ENCODE measurements around the gene NPAS4. TPM values are rescaled to one million over a fixed set of nuclear protein-coding genes. Genes with fewer than 3 reads are reported as not detected.

NPAS4 gene
- total and polyA plus RNA-seq, 2 experiments from 2014 or later: not detected

DNA sequence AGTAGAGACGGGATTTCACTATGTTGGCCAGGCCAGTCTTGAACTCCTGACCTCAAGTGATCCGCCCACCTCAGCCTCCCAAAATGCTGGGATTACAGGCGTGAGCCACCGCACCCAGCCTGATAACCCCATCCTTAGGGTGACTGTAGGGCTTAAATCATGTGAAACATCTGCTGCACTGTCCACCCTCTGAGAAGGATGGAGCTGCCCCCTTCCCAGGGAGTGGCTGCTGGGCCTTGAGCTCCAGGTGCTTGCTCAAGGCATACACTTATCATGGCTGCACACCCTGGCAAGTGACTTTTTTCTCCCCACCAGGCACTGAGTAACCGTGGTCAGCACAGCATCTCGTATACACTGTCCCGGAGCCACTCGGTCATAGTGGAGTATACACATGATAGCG, 51.2 kb downstream of the NPAS4 start:
- Histone ChIP-seq H3K9me3 (ENCODE audit: low read depth) (no peaks in the 10 kb centered on the region), H3K79me2 (ENCODE audit: insufficient read depth) (no peaks in the 10 kb centered on the region), H3K27me3 (replicated peaks; ENCODE audit: insufficient read depth) (no peaks in the 10 kb centered on the region), H3K36me3 (ENCODE audit: low read depth) (no peaks in the 10 kb centered on the region), H3K9ac (no peak overlapping the region), H3K27ac (no peak overlapping the region), H3K4me1 (ENCODE audit: insufficient read depth) (no peaks in the 10 kb centered on the region), H3F3A (ENCODE audit: insufficient read depth) (no peaks in the 10 kb centered on the region), H4K20me1 (ENCODE audit: insufficient read depth) (no peaks in the 10 kb centered on the region), H3K9me2 (ENCODE audit: insufficient read depth) (no peaks in the 10 kb centered on the region), H2AFZ (no peak overlapping the region), H3K4me2 (ENCODE audit: unreplicated experiment) (no peak overlapping the region), H3K4me3 (no peak overlapping the region)
- in situ Hi-C loops (cut with MboI): no loop called here
- no peak for TF ChIP-seq EZH2 (IDR thresholded peaks at IDR 0.05; ENCODE audit: insufficient read depth, poor library complexity, severe bottlenecking)
- TF ChIP-seq EZH2phosphoT487 (IDR thresholded peaks at IDR 0.05; ENCODE audit: insufficient read depth, low read depth): no peak
- 97 to 98% methylated on average over 8 to 9 of the region's 9 CpGs for WGBS, 2 experiments (ENCODE audit: low coverage in 1 of 2, low lambda C conversion rate in 2 of 2, missing lambda C conversion rate in 2 of 2)
- DNase-seq: no peak

DNA sequence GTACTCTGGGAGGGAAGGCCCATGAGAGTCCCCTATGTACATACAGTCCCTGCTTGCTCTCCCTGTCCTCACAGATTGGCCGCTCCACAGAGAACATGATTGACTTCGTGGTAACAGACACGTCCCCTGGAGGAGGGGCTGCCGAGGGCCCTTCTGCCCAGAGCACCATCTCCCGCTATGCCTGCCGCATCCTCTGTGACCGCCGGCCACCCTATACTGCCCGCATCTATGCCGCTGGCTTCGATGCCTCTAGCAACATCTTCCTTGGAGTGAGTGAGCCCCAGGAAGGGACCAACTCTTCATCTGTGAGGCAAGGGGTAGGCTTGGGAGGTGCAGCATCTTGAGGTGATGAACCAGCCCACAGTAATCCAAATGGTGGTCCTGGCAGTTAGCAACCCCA, 52.3 kb downstream of the NPAS4 start:
- Histone ChIP-seq H4K20me1 (ENCODE audit: insufficient read depth) (no peaks in the 10 kb centered on the region), H3K9me3 (ENCODE audit: low read depth) (no peaks in the 10 kb centered on the region), H3K9ac (no peak overlapping the region), H3K27me3 (replicated peaks; ENCODE audit: insufficient read depth) (no peaks in the 10 kb centered on the region), H3K4me1 (ENCODE audit: insufficient read depth) (no peaks in the 10 kb centered on the region), H3K36me3 (ENCODE audit: low read depth) (no peaks in the 10 kb centered on the region), H3K9me2 (ENCODE audit: insufficient read depth) (no peaks in the 10 kb centered on the region), H3K27ac (no peak overlapping the region), H3F3A (ENCODE audit: insufficient read depth) (no peaks in the 10 kb centered on the region), H3K79me2 (ENCODE audit: insufficient read depth) (no peaks in the 10 kb centered on the region), H3K4me2 (ENCODE audit: unreplicated experiment) (no peak overlapping the region), H2AFZ (no peak overlapping the region), H3K4me3 (no peak overlapping the region)
- TF ChIP-seq EZH2phosphoT487 (IDR thresholded peaks at IDR 0.05; ENCODE audit: insufficient read depth, low read depth) (no peak), EZH2 (IDR thresholded peaks at IDR 0.05; ENCODE audit: insufficient read depth, poor library complexity, severe bottlenecking) (no peak)
- in situ Hi-C loops (cut with MboI): no loop called here
- 81 to 83% methylated on average over 11 of the region's 11 CpGs for WGBS, 2 experiments (ENCODE audit: low coverage in 1 of 2, low lambda C conversion rate in 2 of 2, missing lambda C conversion rate in 2 of 2)
- no peak for DNase-seq

DNA sequence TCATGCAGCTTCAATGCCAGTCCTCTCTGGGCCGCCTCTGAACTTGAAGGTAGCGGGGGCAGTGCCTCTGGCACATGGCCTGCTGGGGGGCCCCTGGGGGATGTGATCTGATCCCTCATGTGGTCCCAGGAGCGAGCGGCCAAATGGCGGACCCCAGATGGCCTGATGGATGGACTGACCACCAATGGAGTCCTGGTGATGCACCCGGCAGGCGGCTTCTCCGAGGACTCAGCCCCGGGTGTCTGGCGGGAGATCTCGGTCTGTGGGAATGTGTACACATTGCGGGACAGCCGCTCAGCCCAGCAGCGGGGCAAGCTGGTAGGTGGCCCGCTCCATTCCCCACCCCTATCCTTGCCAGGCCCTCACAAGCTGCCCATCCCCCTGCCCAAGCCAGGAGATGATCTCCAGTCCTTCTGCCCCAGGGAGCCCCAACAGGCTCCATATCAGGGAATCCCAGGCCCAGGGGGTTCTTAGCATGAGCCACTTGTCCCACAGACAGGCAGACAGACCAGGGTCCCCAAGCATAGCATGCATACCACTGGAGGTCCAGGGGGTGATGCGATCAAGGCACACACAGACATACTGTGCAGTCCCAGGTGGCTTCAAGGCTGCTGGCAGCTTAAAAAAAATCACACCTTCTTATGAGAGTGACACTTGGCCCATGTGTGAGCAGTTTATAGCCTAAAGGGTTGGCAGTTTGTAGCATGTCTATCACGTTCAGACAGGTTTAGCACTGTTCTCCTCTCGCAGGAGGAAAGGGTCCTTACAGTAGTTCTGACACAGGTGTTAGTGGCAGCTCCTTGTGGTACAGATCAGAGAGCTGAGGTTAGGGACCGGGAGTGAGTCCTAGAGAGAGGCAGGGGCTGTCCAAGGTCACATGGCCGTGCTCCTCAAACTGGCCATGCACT, 53.0 kb downstream of the NPAS4 start:
- Histone ChIP-seq H3K4me2 (ENCODE audit: unreplicated experiment) (no peak overlapping the region), H3K36me3 (ENCODE audit: low read depth) (no peaks in the 10 kb centered on the region), H4K20me1 (ENCODE audit: insufficient read depth) (no peaks in the 10 kb centered on the region), H3K9me2 (ENCODE audit: insufficient read depth) (no peaks in the 10 kb centered on the region), H3K4me3 (no peak overlapping the region), H3K9ac (no peak overlapping the region), H3K9me3 (ENCODE audit: low read depth) (no peaks in the 10 kb centered on the region), H2AFZ (no peak overlapping the region), H3K79me2 (ENCODE audit: insufficient read depth) (peaks cover 6% of the 10 kb centered on the region), H3F3A (ENCODE audit: insufficient read depth) (no peaks in the 10 kb centered on the region), H3K27me3 (replicated peaks; ENCODE audit: insufficient read depth) (no peaks in the 10 kb centered on the region), H3K27ac (no peak overlapping the region), H3K4me1 (ENCODE audit: insufficient read depth) (0 out of 2 replicates have a peak, but pooled peaks cover 4% of the 10 kb centered on the region)
- DNase-seq: no peak
- in situ Hi-C loops (cut with MboI): no loop called here
- WGBS, 2 experiments (ENCODE audit: low coverage in 1 of 2, low lambda C conversion rate in 2 of 2, missing lambda C conversion rate in 2 of 2): 82 to 84% methylated on average over 19 to 20 of the region's 20 CpGs
- TF ChIP-seq EZH2 (IDR thresholded peaks at IDR 0.05; ENCODE audit: insufficient read depth, poor library complexity, severe bottlenecking) (no peak), EZH2phosphoT487 (IDR thresholded peaks at IDR 0.05; ENCODE audit: insufficient read depth, low read depth) (no peak)

DNA sequence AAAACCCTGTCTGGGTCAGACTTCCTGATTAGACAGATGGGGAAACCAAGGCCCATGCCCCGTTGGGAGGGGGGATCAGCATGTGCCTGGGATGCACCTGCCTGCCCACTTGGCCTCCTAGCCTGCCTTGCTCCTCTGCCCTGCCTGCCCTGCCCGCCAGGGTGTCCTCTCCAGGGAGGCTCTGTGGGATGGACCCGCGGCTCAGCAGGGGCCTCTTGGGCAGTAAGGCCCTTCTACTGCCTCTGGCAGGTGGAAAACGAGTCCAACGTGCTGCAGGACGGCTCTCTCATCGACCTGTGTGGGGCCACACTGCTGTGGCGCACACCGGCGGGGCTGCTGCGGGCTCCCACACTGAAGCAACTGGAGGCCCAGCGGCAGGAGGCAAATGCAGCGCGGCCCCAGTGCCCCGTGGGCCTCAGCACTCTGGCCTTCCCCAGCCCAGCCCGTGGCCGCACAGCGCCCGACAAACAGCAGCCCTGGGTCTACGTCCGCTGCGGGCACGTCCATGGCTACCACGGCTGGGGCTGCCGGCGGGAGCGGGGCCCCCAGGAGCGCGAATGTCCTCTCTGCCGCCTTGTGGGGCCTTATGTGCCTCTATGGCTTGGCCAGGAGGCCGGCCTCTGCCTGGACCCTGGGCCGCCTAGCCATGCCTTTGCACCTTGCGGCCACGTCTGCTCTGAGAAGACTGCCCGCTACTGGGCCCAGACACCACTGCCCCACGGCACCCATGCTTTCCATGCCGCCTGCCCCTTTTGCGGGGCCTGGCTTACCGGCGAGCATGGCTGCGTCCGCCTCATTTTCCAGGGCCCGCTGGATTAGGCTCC, 54.7 kb downstream of the NPAS4 start:
- DNase-seq: no peak
- H3F3A ChIP-seq (ENCODE audit: insufficient read depth): no peaks in the 10 kb centered on the region
- H3K9ac ChIP-seq: no peak overlapping the region
- no peak overlapping the region for H3K27ac ChIP-seq
- H3K4me3 ChIP-seq: no peak overlapping the region
- H2AFZ ChIP-seq: no peak overlapping the region
- H4K20me1 ChIP-seq (ENCODE audit: insufficient read depth): no peaks in the 10 kb centered on the region
- H3K79me2 ChIP-seq (ENCODE audit: insufficient read depth): peaks cover 14% of the 10 kb centered on the region
- no peak overlapping the region for H3K4me2 ChIP-seq (ENCODE audit: unreplicated experiment)
- H3K36me3 ChIP-seq (ENCODE audit: low read depth): no peaks in the 10 kb centered on the region
- H3K9me2 ChIP-seq (ENCODE audit: insufficient read depth): no peaks in the 10 kb centered on the region
- H3K27me3 ChIP-seq (replicated peaks; ENCODE audit: insufficient read depth): no peaks in the 10 kb centered on the region
- no peaks in the 10 kb centered on the region for H3K9me3 ChIP-seq (ENCODE audit: low read depth)
- WGBS, 2 experiments (ENCODE audit: low coverage in 1 of 2, low lambda C conversion rate in 2 of 2, missing lambda C conversion rate in 2 of 2): 93% methylated on average over 32 to 36 of the region's 44 CpGs
- no peak for TF ChIP-seq EZH2phosphoT487 (IDR thresholded peaks at IDR 0.05; ENCODE audit: insufficient read depth, low read depth)
- H3K4me1 ChIP-seq (ENCODE audit: insufficient read depth): 0 out of 2 replicates have a peak, but pooled peaks cover 8% of the 10 kb centered on the region
- in situ Hi-C loops (cut with MboI): no loop called here

Small RNA genes lying within 50 kb of the gene (small RNA-seq; reads per million reads assigned to genes)
- gene RF00017 (ENCODE audit: low read depth, low replicate concordance) (not detected), gene RF00416 (ENCODE audit: low read depth, low replicate concordance) (not detected), gene RNU1-84P (ENCODE audit: low read depth, low replicate concordance) (not detected)

Other genes with a start within 250 kb of the NPAS4 start
- 21.9 and 25.5 TPM in 2 replicates for gene KLC2, start 163.3 kb upstream of the NPAS4 start, total RNA-seq (2014; rRNA removed; shearing (Covaris generic))
- gene KLC2, start 163.3 kb upstream of the NPAS4 start, polyA plus RNA-seq (2016; fragmentation: Nextera tagmentation; extraction: Ambion mirVana): 17.1 and 19.7 TPM in 2 replicates
- gene RAB1B, start 152.4 kb upstream of the NPAS4 start, total RNA-seq (2014; rRNA removed; shearing (Covaris generic)): 146 and 151 TPM in 2 replicates
- gene RAB1B, start 152.4 kb upstream of the NPAS4 start, polyA plus RNA-seq (2016; fragmentation: Nextera tagmentation; extraction: Ambion mirVana): 86.7 and 92.1 TPM in 2 replicates
- gene CNIH2, start 142.9 kb upstream of the NPAS4 start, total RNA-seq (2014; rRNA removed; shearing (Covaris generic)): 1.4 TPM in 1 of 2 replicates, not detected in the other
- gene CNIH2, start 142.9 kb upstream of the NPAS4 start, polyA plus RNA-seq (2016; fragmentation: Nextera tagmentation; extraction: Ambion mirVana): 0.39 and 0.50 TPM in 2 replicates
- 193 and 222 TPM in 2 replicates for gene YIF1A, start 131.9 kb upstream of the NPAS4 start, total RNA-seq (2014; rRNA removed; shearing (Covaris generic))
- 259 and 284 TPM in 2 replicates for gene YIF1A, start 131.9 kb upstream of the NPAS4 start, polyA plus RNA-seq (2016; fragmentation: Nextera tagmentation; extraction: Ambion mirVana)
- gene TMEM151A, start 129.1 kb upstream of the NPAS4 start, total RNA-seq (2014; rRNA removed; shearing (Covaris generic)): 0.54 TPM in 1 of 2 replicates, not detected in the other
- 0.19 and 0.33 TPM in 2 replicates for gene TMEM151A, start 129.1 kb upstream of the NPAS4 start, polyA plus RNA-seq (2016; fragmentation: Nextera tagmentation; extraction: Ambion mirVana)
- gene CD248, start 104.0 kb upstream of the NPAS4 start, total RNA-seq (2014; rRNA removed; shearing (Covaris generic)): 212 and 230 TPM in 2 replicates
- 616 and 629 TPM in 2 replicates for gene CD248, start 104.0 kb upstream of the NPAS4 start, polyA plus RNA-seq (2016; fragmentation: Nextera tagmentation; extraction: Ambion mirVana)
- gene RIN1, start 84.6 kb upstream of the NPAS4 start, total RNA-seq (2014; rRNA removed; shearing (Covaris generic)): 37.7 and 44.0 TPM in 2 replicates
- gene RIN1, start 84.6 kb upstream of the NPAS4 start, polyA plus RNA-seq (2016; fragmentation: Nextera tagmentation; extraction: Ambion mirVana): 16.8 and 19.1 TPM in 2 replicates
- gene BRMS1, start 75.9 kb upstream of the NPAS4 start, total RNA-seq (2014; rRNA removed; shearing (Covaris generic)): 48.7 and 65.9 TPM in 2 replicates
- 45.9 and 46.2 TPM in 2 replicates for gene BRMS1, start 75.9 kb upstream of the NPAS4 start, polyA plus RNA-seq (2016; fragmentation: Nextera tagmentation; extraction: Ambion mirVana)
- 32.0 and 45.3 TPM in 2 replicates for gene B4GAT1, start 73.4 kb upstream of the NPAS4 start, total RNA-seq (2014; rRNA removed; shearing (Covaris generic))
- 23.9 and 26.0 TPM in 2 replicates for gene B4GAT1, start 73.4 kb upstream of the NPAS4 start, polyA plus RNA-seq (2016; fragmentation: Nextera tagmentation; extraction: Ambion mirVana)
- not detected in 2 replicates for gene SLC29A2, start 49.3 kb upstream of the NPAS4 start, total RNA-seq (2014; rRNA removed; shearing (Covaris generic))
- gene SLC29A2, start 49.3 kb upstream of the NPAS4 start, polyA plus RNA-seq (2016; fragmentation: Nextera tagmentation; extraction: Ambion mirVana): not detected in 2 replicates
- gene MRPL11, start 17.8 kb downstream of the NPAS4 start, total RNA-seq (2014; rRNA removed; shearing (Covaris generic)): 36.7 and 53.5 TPM in 2 replicates
- 75.7 and 76.6 TPM in 2 replicates for gene MRPL11, start 17.8 kb downstream of the NPAS4 start, polyA plus RNA-seq (2016; fragmentation: Nextera tagmentation; extraction: Ambion mirVana)
- 8.1 and 10.5 TPM in 2 replicates for gene PELI3, start 45.9 kb downstream of the NPAS4 start, total RNA-seq (2014; rRNA removed; shearing (Covaris generic))
- 5.3 and 5.8 TPM in 2 replicates for gene PELI3, start 45.9 kb downstream of the NPAS4 start, polyA plus RNA-seq (2016; fragmentation: Nextera tagmentation; extraction: Ambion mirVana)
- 50.8 and 64.1 TPM in 2 replicates for gene DPP3, start 59.4 kb downstream of the NPAS4 start, total RNA-seq (2014; rRNA removed; shearing (Covaris generic))
- 33.5 and 34.7 TPM in 2 replicates for gene DPP3, start 59.4 kb downstream of the NPAS4 start, polyA plus RNA-seq (2016; fragmentation: Nextera tagmentation; extraction: Ambion mirVana)
- 39.1 and 58.8 TPM in 2 replicates for gene BBS1, start 89.6 kb downstream of the NPAS4 start, total RNA-seq (2014; rRNA removed; shearing (Covaris generic))
- gene BBS1, start 89.6 kb downstream of the NPAS4 start, polyA plus RNA-seq (2016; fragmentation: Nextera tagmentation; extraction: Ambion mirVana): 20.2 and 23.0 TPM in 2 replicates
- gene ZDHHC24, start 125.0 kb downstream of the NPAS4 start, total RNA-seq (2014; rRNA removed; shearing (Covaris generic)): 20.8 and 27.3 TPM in 2 replicates
- gene ZDHHC24, start 125.0 kb downstream of the NPAS4 start, polyA plus RNA-seq (2016; fragmentation: Nextera tagmentation; extraction: Ambion mirVana): 22.3 and 23.5 TPM in 2 replicates
- gene ACTN3, start 125.9 kb downstream of the NPAS4 start, total RNA-seq (2014; rRNA removed; shearing (Covaris generic)): not detected in 2 replicates
- gene ACTN3, start 125.9 kb downstream of the NPAS4 start, polyA plus RNA-seq (2016; fragmentation: Nextera tagmentation; extraction: Ambion mirVana): not detected in 2 replicates
- 67.7 and 72.6 TPM in 2 replicates for gene CTSF, start 147.6 kb downstream of the NPAS4 start, total RNA-seq (2014; rRNA removed; shearing (Covaris generic))
- 53.6 and 59.2 TPM in 2 replicates for gene CTSF, start 147.6 kb downstream of the NPAS4 start, polyA plus RNA-seq (2016; fragmentation: Nextera tagmentation; extraction: Ambion mirVana)
- gene CCDC87, start 172.0 kb downstream of the NPAS4 start, total RNA-seq (2014; rRNA removed; shearing (Covaris generic)): 0.11 and 0.13 TPM in 2 replicates
- gene CCDC87, start 172.0 kb downstream of the NPAS4 start, polyA plus RNA-seq (2016; fragmentation: Nextera tagmentation; extraction: Ambion mirVana): 0.39 and 0.40 TPM in 2 replicates
- gene CCS, start 172.2 kb downstream of the NPAS4 start, total RNA-seq (2014; rRNA removed; shearing (Covaris generic)): 28.0 and 29.5 TPM in 2 replicates
- gene CCS, start 172.2 kb downstream of the NPAS4 start, polyA plus RNA-seq (2016; fragmentation: Nextera tagmentation; extraction: Ambion mirVana): 44.1 and 44.2 TPM in 2 replicates
- 23.5 and 28.4 TPM in 2 replicates for gene RBM14, start 195.6 kb downstream of the NPAS4 start, total RNA-seq (2014; rRNA removed; shearing (Covaris generic))
- 40.6 and 42.6 TPM in 2 replicates for gene RBM14, start 195.6 kb downstream of the NPAS4 start, polyA plus RNA-seq (2016; fragmentation: Nextera tagmentation; extraction: Ambion mirVana)
- 79.0 and 81.4 TPM in 2 replicates for gene RBM4, start 217.7 kb downstream of the NPAS4 start, total RNA-seq (2014; rRNA removed; shearing (Covaris generic))
- 121 and 125 TPM in 2 replicates for gene RBM4, start 217.7 kb downstream of the NPAS4 start, polyA plus RNA-seq (2016; fragmentation: Nextera tagmentation; extraction: Ambion mirVana)